ENCODE results near the gene GHDC. TPM values are rescaled to one million over a fixed set of nuclear protein-coding genes. Genes with fewer than 3 reads are reported as not detected.

Gene GHDC
- total RNA-seq, 1 experiment from 2014 or later: 8.5 TPM

DNA sequence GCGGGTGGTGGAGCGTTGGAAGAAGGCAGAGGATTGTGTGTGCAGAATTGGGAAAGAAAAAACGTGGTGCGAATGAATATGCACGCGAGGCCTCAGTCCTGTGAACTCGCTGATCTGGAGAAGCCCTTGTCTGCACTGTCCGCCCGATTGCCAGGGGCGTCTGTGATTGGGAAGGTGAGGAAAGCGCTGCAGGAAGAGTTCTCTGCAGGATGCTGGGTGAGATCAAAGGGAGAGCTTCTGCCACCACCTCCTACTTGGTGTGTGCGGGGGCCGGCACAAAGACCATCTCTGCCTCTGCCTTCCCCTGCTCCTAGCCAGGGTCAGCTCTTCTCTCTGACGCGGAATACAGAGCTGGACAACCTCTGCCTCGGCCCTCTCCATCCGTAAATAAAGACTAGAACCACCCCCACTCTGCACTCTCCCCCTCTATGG lies 38.7 kb downstream of the GHDC start:
- Histone ChIP-seq H3K14ac (ENCODE audit: insufficient read depth, low read length) (peak overlapping the region; percentile 54; the same call in 1 of the 2 replicates), H2BK12ac (ENCODE audit: insufficient read length, low read depth, low read length) (no peak overlapping the region), H3K9ac (ENCODE audit: extremely low read depth, insufficient read length, low read length) (peak overlapping the region; percentile 58), H3K4ac (ENCODE audit: low read depth, low read length) (no peak overlapping the region; the same call in 1 of the 2 replicates), H4K8ac (replicated peaks; ENCODE audit: insufficient read length, low read depth, low read length) (no peak overlapping the region), H2AK5ac (ENCODE audit: insufficient read length, low read length) (no peak overlapping the region), H3K23ac (ENCODE audit: insufficient read length, low read depth, low read length) (no peak overlapping the region), H3K27ac (ENCODE audit: insufficient read length, low read depth, low read length) (no peak overlapping the region), H4K91ac (ENCODE audit: insufficient read length, low read depth, low read length) (no peak overlapping the region), H3K18ac (ENCODE audit: insufficient read length, low read depth, low read length) (peak overlapping the region; percentile 56), H3K4me2 (ENCODE audit: insufficient read depth, insufficient read length, low read length) (peak overlapping the region; percentile 86), H3K9me3 (ENCODE audit: control insufficient read depth, low read depth, low read length) (no peaks in the 10 kb centered on the region), H3K4me1 (ENCODE audit: insufficient read depth, low read length) (no peaks in the 10 kb centered on the region; the same call in 1 of the 2 replicates), H3T11ph (ENCODE audit: low read length) (no peak overlapping the region), H2BK120ac (ENCODE audit: low read depth, low read length, poor library complexity, severe bottlenecking) (no peak overlapping the region), H4K5ac (ENCODE audit: insufficient read length, low read depth, low read length) (no peak overlapping the region), H2AFZ (ENCODE audit: low read length) (no peak overlapping the region), H2BK20ac (ENCODE audit: low read depth, low read length, poor library complexity, severe bottlenecking) (no peak overlapping the region), H3K23me2 (ENCODE audit: insufficient read length, low read depth, low read length, poor library complexity, severe bottlenecking) (peaks cover 15% of the 10 kb centered on the region), H3K79me2 (ENCODE audit: insufficient read depth, low read length) (peaks cover 17% of the 10 kb centered on the region; the same call in 1 of the 2 replicates), H2BK15ac (ENCODE audit: low read depth, low read length) (no peak overlapping the region), H2BK5ac (ENCODE audit: insufficient read length, low read length) (no peak overlapping the region), H4K20me1 (ENCODE audit: control insufficient read depth, insufficient read depth, insufficient read length) (no peaks in the 10 kb centered on the region), H3K56ac (ENCODE audit: insufficient read length, low read depth, low read length) (no peak overlapping the region), H3K27me3 (ENCODE audit: insufficient read depth, low read length) (no peaks in the 10 kb centered on the region), H3K79me1 (ENCODE audit: insufficient read depth, low read depth, low read length, poor library complexity, severe bottlenecking) (peaks cover 2% of the 10 kb centered on the region)
- no peaks in the 10 kb centered on the region for H3K9me3 Mint-ChIP-seq
- H3K4me3 Mint-ChIP-seq: peak overlapping the region; percentile 86 to 89
- WGBS (ENCODE audit: extremely low coverage, insufficient read length, low lambda C conversion rate): no CpG with 5 or more reads among the region's 17 CpGs
- DNase-seq: peak; percentile 79
- H3K4me1 Mint-ChIP-seq: peaks cover 28 to 32% of the 10 kb centered on the region in 2 experiments
- peaks cover 0 to 6% (median 0%) of the 10 kb centered on the region in 3 experiments; a peak in 2 of 7 replicates for H3K36me3 Mint-ChIP-seq (ENCODE audit: insufficient read depth in 1 of 3, low read depth in 3 of 3)
- TF ChIP-seq, protein P1, sequence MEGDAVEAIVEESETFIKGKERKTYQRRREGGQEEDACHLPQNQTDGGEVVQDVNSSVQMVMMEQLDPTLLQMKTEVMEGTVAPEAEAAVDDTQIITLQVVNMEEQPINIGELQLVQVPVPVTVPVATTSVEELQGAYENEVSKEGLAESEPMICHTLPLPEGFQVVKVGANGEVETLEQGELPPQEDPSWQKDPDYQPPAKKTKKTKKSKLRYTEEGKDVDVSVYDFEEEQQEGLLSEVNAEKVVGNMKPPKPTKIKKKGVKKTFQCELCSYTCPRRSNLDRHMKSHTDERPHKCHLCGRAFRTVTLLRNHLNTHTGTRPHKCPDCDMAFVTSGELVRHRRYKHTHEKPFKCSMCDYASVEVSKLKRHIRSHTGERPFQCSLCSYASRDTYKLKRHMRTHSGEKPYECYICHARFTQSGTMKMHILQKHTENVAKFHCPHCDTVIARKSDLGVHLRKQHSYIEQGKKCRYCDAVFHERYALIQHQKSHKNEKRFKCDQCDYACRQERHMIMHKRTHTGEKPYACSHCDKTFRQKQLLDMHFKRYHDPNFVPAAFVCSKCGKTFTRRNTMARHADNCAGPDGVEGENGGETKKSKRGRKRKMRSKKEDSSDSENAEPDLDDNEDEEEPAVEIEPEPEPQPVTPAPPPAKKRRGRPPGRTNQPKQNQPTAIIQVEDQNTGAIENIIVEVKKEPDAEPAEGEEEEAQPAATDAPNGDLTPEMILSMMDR (conservative IDR thresholded peaks at IDR 0.05): no peak
- H3K27me3 Mint-ChIP-seq (ENCODE audit: low read depth): no peaks in the 10 kb centered on the region
- peak overlapping the region in 2 of 3 experiments; percentile 19 to 91; a peak in 3 of 7 replicates for H3K27ac Mint-ChIP-seq
